CD8-positive, alpha-beta memory T cell (primary cell): ENCODE results near the gene NDC80. TPM values are rescaled to one million over a fixed set of nuclear protein-coding genes. Genes with fewer than 3 reads are reported as not detected.
"Not testable (repeated sequence)": the region's sequence is repeated elsewhere in the genome, so short reads cannot be mapped to it uniquely, and the experiment has no call there.

ENCODE experiments used
- CTCF ChIA-PET: fragments of 350-600 bp; sonication (Branson Sonifier 250); formaldehyde crosslinking; loops from one replicate; lab custom pipeline; 2021; ENCODE audit warnings: antibody characterized with exemption; lab: Charles Lee
- POLR2A ChIA-PET: fragments of 350-600 bp; sonication (Branson Sonifier 250); formaldehyde crosslinking; loops from one replicate; lab custom pipeline; 2021; ENCODE audit warnings: antibody characterized with exemption; lab: Charles Lee
- DNase-seq, 5 donors: peaks; one replicate each; pipeline versions ENCODE4 v3.0.0 to v3.0.0-alpha.2; 2020 to 2022; ENCODE audit warnings: mixed read lengths in 1 of 5
- H3K27ac ChIP-seq: one replicate; pipeline ENCODE4 v1.7.0; 2013; ENCODE audit warnings: low read depth, mild to moderate bottlenecking, low read length, moderate library complexity
- H3K27me3 ChIP-seq: 2 replicates; pipeline ENCODE4 v1.7.0; 2013; ENCODE audit warnings: low read length, mild to moderate bottlenecking; ENCODE audit not compliant: insufficient read depth, poor library complexity, severe bottlenecking
- H3K36me3 ChIP-seq: 2 replicates; pipeline ENCODE4 v1.7.0; 2013; ENCODE audit warnings: mild to moderate bottlenecking, low read length, moderate library complexity; ENCODE audit not compliant: insufficient read depth
- H3K4me1 ChIP-seq: 2 replicates; pipeline ENCODE4 v1.7.0; 2013; ENCODE audit warnings: mild to moderate bottlenecking, low read length, moderate library complexity; ENCODE audit not compliant: insufficient read depth
- H3K4me3 ChIP-seq: 2 replicates; pipeline ENCODE4 v1.7.0; 2013; ENCODE audit warnings: mild to moderate bottlenecking, low read length
- H3K9me3 ChIP-seq: 2 replicates; pipeline ENCODE4 v1.7.0; 2013; ENCODE audit warnings: mild to moderate bottlenecking, low read length
- H3K27ac Mint-ChIP-seq, 8 donors: one replicate each; pipeline ENCODE4 v1.8.0; 2020 to 2021; ENCODE audit warnings: mixed read lengths in 8 of 8, mild to moderate bottlenecking in 6 of 8, inconsistent platforms in 3 of 8, moderate library complexity in 3 of 8
- H3K27me3 Mint-ChIP-seq, 2 donors: one replicate each; pipeline ENCODE4 v1.8.0; 2020 to 2021; ENCODE audit warnings: mixed read lengths in 2 of 2, mild to moderate bottlenecking in 1 of 2, moderate library complexity in 1 of 2
- H3K36me3 Mint-ChIP-seq, 3 donors: one replicate each; pipeline ENCODE4 v1.8.0; 2020 to 2021; ENCODE audit warnings: mixed read lengths in 3 of 3, inconsistent platforms in 1 of 3, mild to moderate bottlenecking in 1 of 3
- H3K4me1 Mint-ChIP-seq, 3 donors: one replicate each; pipeline ENCODE4 v1.8.0; 2020 to 2021; ENCODE audit warnings: mixed read lengths in 3 of 3, inconsistent platforms in 1 of 3, mild to moderate bottlenecking in 1 of 3
- H3K4me3 Mint-ChIP-seq, 7 donors: one replicate each; pipeline ENCODE4 v1.8.0; 2020 to 2021; ENCODE audit warnings: mixed read lengths in 7 of 7, mild to moderate bottlenecking in 6 of 7, moderate library complexity in 4 of 7, inconsistent platforms in 2 of 7
- H3K9me3 Mint-ChIP-seq, 5 donors: one replicate each; pipeline ENCODE4 v1.8.0; 2020 to 2022; ENCODE audit warnings: mixed read lengths in 5 of 5, mild to moderate bottlenecking in 3 of 5, moderate library complexity in 2 of 5, inconsistent platforms in 1 of 5
- polyA plus RNA-seq: library from polyadenylated mRNA; unstranded; fragments of 300-500 nt; fragmentation: Illumina TruSeq; gene quantifications from one replicate; pipeline ENCODE4 v1.2.3, GENCODE V29; 2021
- total RNA-seq, 2 experiments: library from RNA; stranded (reverse); gene quantifications; one replicate each; pipeline ENCODE4 v1.2.3, GENCODE V29; 2021

Gene NDC80
- total and polyA plus RNA-seq, 3 experiments from 2014 or later, result 5.4 to 44.4 (median 41.6) TPM

DNA sequence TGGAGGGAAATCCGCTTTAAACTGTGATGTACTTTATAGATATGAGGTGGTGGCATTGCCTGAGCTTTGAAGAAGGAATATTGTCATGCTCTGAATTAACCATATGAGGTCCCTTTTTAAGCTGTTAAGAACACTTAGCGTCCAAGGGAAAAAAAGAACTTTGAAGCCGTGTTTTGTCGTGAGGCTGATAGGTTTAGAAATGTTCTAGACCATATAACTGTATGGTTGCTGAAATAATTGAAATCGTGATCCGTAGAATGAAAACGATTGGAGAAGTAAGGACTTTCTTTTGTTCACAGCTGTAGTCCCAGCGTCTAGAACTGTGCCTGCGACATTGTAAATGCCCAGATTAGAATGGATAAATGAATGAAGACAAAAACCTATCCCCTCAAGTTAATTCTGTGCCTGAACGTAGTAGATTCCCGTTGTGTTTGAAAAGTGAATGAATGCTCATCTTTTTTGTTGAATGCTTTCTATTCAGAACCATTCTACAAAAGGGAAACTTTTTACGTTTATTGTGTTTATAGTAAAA is 85.7 kb downstream of the NDC80 start:
- peak overlapping the region; percentile 94 to 99 (median 98) for H3K4me3 Mint-ChIP-seq
- Histone ChIP-seq H3K4me1 (peaks cover 30% of the 10 kb centered on the region), H3K9me3 (no peaks in the 10 kb centered on the region), H3K27me3 (no peaks in the 10 kb centered on the region), H3K36me3 (no peaks in the 10 kb centered on the region), H3K27ac (peak overlapping the region; percentile 98), H3K4me3 (peak overlapping the region; percentile 73)
- DNase-seq, result no peak
- POLR2A ChIA-PET, result interaction anchor here (0.5 to 4.0 kb wide), 10 partner anchors 9 to 86 kb away, joined by 3 to 229 read pairs (median 20); partner anchors contain the start of genes METTL4 and NDC80
- CTCF ChIA-PET, result interaction anchor here (1.1 to 4.7 kb wide), 12 partner anchors 8 to 93 kb away, joined by 3 to 53 read pairs (median 5); partner anchors contain the start of genes METTL4 and NDC80
- peaks cover 47 to 51% (median 48%) of the 10 kb centered on the region in 3 donors for H3K4me1 Mint-ChIP-seq
- H3K27me3 Mint-ChIP-seq, result peaks cover 0 to 6% of the 10 kb centered on the region in 2 donors
- H3K36me3 Mint-ChIP-seq, result peaks cover 4 to 37% (median 8%) of the 10 kb centered on the region in 3 donors
- H3K9me3 Mint-ChIP-seq, result no peaks in the 10 kb centered on the region
- peak overlapping the region; percentile 92 to 99 (median 97) for H3K27ac Mint-ChIP-seq

DNA sequence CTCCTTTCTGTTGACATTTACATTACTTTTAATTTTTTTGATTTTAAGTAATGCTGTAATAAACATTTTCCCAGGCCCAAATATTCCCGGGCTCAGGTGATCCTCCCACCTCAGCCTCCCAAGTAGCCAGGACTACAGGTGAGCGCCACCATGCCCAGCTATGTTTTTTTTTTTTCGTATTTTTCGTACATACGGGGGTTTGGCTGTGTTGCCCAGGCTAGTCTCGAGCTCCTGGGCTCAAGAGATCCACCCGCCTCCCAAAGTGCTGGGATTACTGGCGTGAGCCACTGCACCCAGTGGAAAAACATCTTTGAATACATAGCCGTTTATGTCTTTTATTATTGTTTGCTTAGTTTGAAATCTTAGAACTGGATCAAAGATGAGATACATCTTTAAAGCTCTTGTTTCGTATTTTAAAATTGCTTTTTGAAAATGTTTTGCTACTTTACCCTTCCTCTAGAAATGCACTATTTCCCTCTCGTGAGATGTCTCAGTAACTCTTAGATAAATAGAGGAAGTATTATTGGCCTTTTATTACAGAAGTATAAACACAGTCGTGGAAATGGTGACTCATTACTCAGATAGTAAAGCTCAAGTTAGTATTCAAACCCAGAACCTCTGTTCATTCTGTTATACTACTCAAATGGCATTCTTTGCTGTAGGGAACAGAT is 86.6 kb downstream of the NDC80 start:
- Histone ChIP-seq H3K4me1 (peaks cover 36% of the 10 kb centered on the region), H3K4me3 (peak overlapping the region; percentile 67), H3K27ac (peak overlapping the region; percentile 98), H3K27me3 (no peaks in the 10 kb centered on the region), H3K9me3 (no peaks in the 10 kb centered on the region), H3K36me3 (no peaks in the 10 kb centered on the region)
- peaks cover 0 to 6% of the 10 kb centered on the region in 2 donors for H3K27me3 Mint-ChIP-seq
- H3K9me3 Mint-ChIP-seq, result no peaks in the 10 kb centered on the region
- ChIA-PET POLR2A (interaction anchor here (0.6 to 4.0 kb wide), 5 partner anchors 17 to 87 kb away, joined by 3 to 229 read pairs (median 9); partner anchors contain the start of genes METTL4 and NDC80), CTCF (interaction anchor here (1.1 to 4.7 kb wide), 3 partner anchors 14 to 49 kb away, joined by 3 to 53 read pairs (median 7); no protein-coding TSS in a partner anchor)
- peak overlapping the region; percentile 94 to 99 (median 98) for H3K4me3 Mint-ChIP-seq
- peaks cover 55 to 59% (median 56%) of the 10 kb centered on the region in 3 donors for H3K4me1 Mint-ChIP-seq
- peak overlapping the region; percentile 90 to 97 (median 92) for H3K27ac Mint-ChIP-seq
- peaks cover 4 to 41% (median 9%) of the 10 kb centered on the region in 3 donors for H3K36me3 Mint-ChIP-seq
- no peak for DNase-seq

DNA sequence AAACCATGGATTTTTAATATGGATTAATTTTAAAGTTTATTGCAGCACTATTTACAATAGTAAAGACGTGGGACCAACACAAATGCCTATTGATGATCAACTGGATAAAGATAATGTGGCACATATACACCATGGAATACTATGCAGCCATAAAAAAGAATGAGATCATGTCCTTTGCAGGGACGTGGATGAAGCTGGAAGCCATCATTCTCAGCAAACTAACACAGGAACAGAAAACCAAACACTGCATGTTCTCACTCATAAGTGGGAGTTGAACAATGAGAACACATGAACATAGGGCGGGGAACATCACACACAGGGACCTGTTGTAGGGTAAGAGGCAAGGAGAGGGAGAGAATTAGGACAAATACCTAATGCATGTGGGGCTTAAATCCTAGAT is 89.5 kb downstream of the NDC80 start:
- H3K9me3 Mint-ChIP-seq, H3K9me3 ChIP-seq, H3K27ac ChIP-seq, DNase-seq, CTCF ChIA-PET, H3K27me3 ChIP-seq, H3K27me3 Mint-ChIP-seq, POLR2A ChIA-PET, H3K4me3 ChIP-seq, H3K36me3 ChIP-seq: not testable (repeated sequence)
- Mint-ChIP-seq H3K4me1 (peaks cover 68 to 75% (median 71%) of the 10 kb centered on the region in 3 donors), H3K36me3 (peaks cover 4 to 58% (median 9%) of the 10 kb centered on the region in 3 donors), H3K4me3 (peak overlapping the region in 6 of 7 donors; percentile 5 to 67 (median 48)), H3K27ac (peak overlapping the region in 6 of 8 donors; percentile 18 to 86 (median 62))
- peaks cover 55% of the 10 kb centered on the region for H3K4me1 ChIP-seq

DNA sequence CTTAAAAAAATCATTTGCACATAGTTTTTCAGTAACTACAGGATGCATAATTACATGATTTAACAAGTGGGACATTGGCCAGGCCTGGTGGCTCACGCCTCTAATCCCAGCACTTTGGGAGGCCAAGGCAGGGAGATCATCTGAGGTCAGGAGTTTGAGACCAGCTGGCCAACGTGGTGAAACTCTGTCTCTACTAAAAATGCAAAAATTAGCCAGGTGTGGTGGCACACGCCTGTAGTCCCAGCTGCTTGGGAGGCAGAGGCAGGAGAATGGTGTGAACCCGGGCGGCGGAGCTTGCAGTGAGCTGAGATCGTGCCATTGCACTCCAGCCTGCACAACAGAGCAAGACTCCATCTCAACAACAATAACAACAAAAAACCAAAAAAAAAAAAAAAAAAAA is 90.9 kb downstream of the NDC80 start:
- POLR2A ChIA-PET, DNase-seq, H3K36me3 ChIP-seq, H3K4me3 ChIP-seq, H3K9me3 ChIP-seq, H3K9me3 Mint-ChIP-seq, H3K27me3 Mint-ChIP-seq, H3K27me3 ChIP-seq, H3K27ac ChIP-seq, CTCF ChIA-PET: not testable (repeated sequence)
- Mint-ChIP-seq H3K4me1 (peaks cover 77 to 89% (median 84%) of the 10 kb centered on the region in 3 donors), H3K4me3 (peak overlapping the region in 2 of 7 donors; percentile 73 to 76), H3K27ac (peak overlapping the region in 1 of 8 donors; percentile 59), H3K36me3 (peaks cover 7 to 58% (median 13%) of the 10 kb centered on the region in 3 donors)
- peaks cover 66% of the 10 kb centered on the region for H3K4me1 ChIP-seq

DNA sequence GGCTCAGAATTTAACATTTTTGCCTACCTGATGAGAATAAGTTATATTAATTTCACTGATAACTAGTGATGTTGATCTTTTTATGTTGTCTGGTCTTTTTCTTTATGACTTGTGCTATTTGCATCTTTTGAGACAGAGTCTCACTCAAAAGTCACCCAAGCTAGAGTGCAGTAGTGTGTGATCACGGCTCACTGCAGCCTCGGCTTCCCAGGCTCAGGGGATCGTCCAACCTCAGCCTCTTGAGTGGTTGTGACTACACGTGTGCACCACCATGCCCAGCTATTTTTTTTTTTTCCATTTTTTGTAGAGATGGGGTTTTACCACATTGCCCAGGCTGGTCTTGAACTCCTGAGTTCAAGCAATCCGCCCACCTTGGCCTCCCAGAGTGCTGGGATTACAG is 91.6 kb downstream of the NDC80 start:
- peak overlapping the region; percentile 22 to 85 (median 68) for H3K27ac Mint-ChIP-seq
- Histone ChIP-seq H3K36me3 (peaks cover 11% of the 10 kb centered on the region), H3K9me3 (no peaks in the 10 kb centered on the region), H3K27ac (no peak overlapping the region), H3K27me3 (no peaks in the 10 kb centered on the region), H3K4me3 (no peak overlapping the region), H3K4me1 (peaks cover 66% of the 10 kb centered on the region)
- H3K4me3 Mint-ChIP-seq, result peak overlapping the region; percentile 34 to 84 (median 73)
- peaks cover 74 to 87% (median 84%) of the 10 kb centered on the region in 3 donors for H3K4me1 Mint-ChIP-seq
- H3K9me3 Mint-ChIP-seq, result no peaks in the 10 kb centered on the region
- H3K36me3 Mint-ChIP-seq, result peaks cover 8 to 56% (median 14%) of the 10 kb centered on the region in 3 donors
- POLR2A ChIA-PET, result no interaction called here
- peaks cover 0 to 2% of the 10 kb centered on the region in 2 donors for H3K27me3 Mint-ChIP-seq
- DNase-seq, result no peak
- CTCF ChIA-PET, result no interaction called here

Other genes starting within 250 kb of the NDC80 start
- 10 to 100 TPM; 21.4 to 22.8 TPM for gene METTL4, start 52 bp upstream of the NDC80 start, total RNA-seq
- gene METTL4, start 52 bp upstream of the NDC80 start, polyA plus RNA-seq, result 14.4 TPM
- gene SMCHD1, start 84.2 kb downstream of the NDC80 start, total RNA-seq, result 10 to 100 TPM; 89.5 to 93.7 TPM
- gene SMCHD1, start 84.2 kb downstream of the NDC80 start, polyA plus RNA-seq, result 42.9 TPM